H9 (cell line): ENCODE measurements around the gene TMEM79. TPM values are rescaled to one million over a fixed set of nuclear protein-coding genes. Genes with fewer than 3 reads are reported as not detected.
A peak's percentile ranks its signal among the peaks of the same experiment; 100 is the strongest.

Experiments used
- DNase-seq: peaks from one replicate; pipeline ENCODE4 v3.0.0-alpha.2; 2017
- H2AFZ ChIP-seq: one replicate; pipeline ENCODE4 v1.6.1; 2013; ENCODE audit warnings: mild to moderate bottlenecking, low read length, control low read depth, moderate library complexity
- H2AK5ac ChIP-seq: 2 replicates; pipeline ENCODE4 v1.6.1; 2013; ENCODE audit warnings: low read length, control low read depth, mixed read lengths; ENCODE audit not compliant: insufficient read length
- H2BK120ac ChIP-seq: one replicate; pipeline ENCODE4 v1.6.1; 2013; ENCODE audit warnings: low read depth, mild to moderate bottlenecking, low read length, control low read depth, inconsistent platforms; ENCODE audit not compliant: poor library complexity, severe bottlenecking
- H2BK12ac ChIP-seq: 2 replicates; pipeline ENCODE4 v1.6.1; 2013; ENCODE audit warnings: low read length, control low read depth, mixed read lengths, low read depth; ENCODE audit not compliant: insufficient read length
- H2BK15ac ChIP-seq: 2 replicates; pipeline ENCODE4 v1.6.1; 2013; ENCODE audit warnings: low read depth, low read length, control low read depth
- H2BK20ac ChIP-seq: one replicate; pipeline ENCODE4 v1.6.1; 2013; ENCODE audit warnings: low read depth, mild to moderate bottlenecking, low read length, control low read depth, inconsistent platforms; ENCODE audit not compliant: poor library complexity, severe bottlenecking
- H2BK5ac ChIP-seq: 2 replicates; pipeline ENCODE4 v1.6.1; 2013; ENCODE audit warnings: low read length, control low read depth, mixed read lengths; ENCODE audit not compliant: insufficient read length
- H3K14ac ChIP-seq: 2 replicates; pipeline ENCODE4 v1.6.1; 2013; ENCODE audit warnings: low read length, control low read depth; ENCODE audit not compliant: insufficient read depth
- H3K18ac ChIP-seq: 2 replicates; pipeline ENCODE4 v1.6.1; 2013; ENCODE audit warnings: low read depth, mild to moderate bottlenecking, mixed read lengths, low read length, control low read depth; ENCODE audit not compliant: insufficient read length
- H3K23ac ChIP-seq: 2 replicates; pipeline ENCODE4 v1.6.1; 2013; ENCODE audit warnings: low read length, control low read depth, mixed read lengths, low read depth; ENCODE audit not compliant: insufficient read length
- H3K23me2 ChIP-seq: 2 replicates; pipeline ENCODE4 v1.6.1; 2013; ENCODE audit warnings: low read depth, mild to moderate bottlenecking, mixed read lengths, low read length, control low read depth; ENCODE audit not compliant: insufficient read length, poor library complexity, severe bottlenecking
- H3K27ac ChIP-seq: 2 replicates; pipeline ENCODE4 v1.5.1; 2013; ENCODE audit warnings: low read length, control low read depth, mixed read lengths, low read depth; ENCODE audit not compliant: insufficient read length
- H3K27me3 ChIP-seq: 2 replicates; pipeline ENCODE4 v1.6.1; 2013; ENCODE audit warnings: low read length, control low read depth, inconsistent platforms; ENCODE audit not compliant: insufficient read depth
- H3K4ac ChIP-seq: 2 replicates; pipeline ENCODE4 v1.6.1; 2013; ENCODE audit warnings: low read depth, mild to moderate bottlenecking, control low read depth, inconsistent platforms, low read length, moderate library complexity
- H3K4me1 ChIP-seq: 2 replicates; pipeline ENCODE4 v1.6.1; 2013; ENCODE audit warnings: low read length, control low read depth, inconsistent platforms; ENCODE audit not compliant: insufficient read depth
- H3K4me2 ChIP-seq: 2 replicates; pipeline ENCODE4 v1.6.1; 2013; ENCODE audit warnings: low read length, control low read depth, mixed read lengths; ENCODE audit not compliant: insufficient read length, insufficient read depth
- H3K56ac ChIP-seq: 2 replicates; pipeline ENCODE4 v1.6.1; 2013; ENCODE audit warnings: low read depth, mild to moderate bottlenecking, mixed read lengths, low read length, control low read depth; ENCODE audit not compliant: insufficient read length
- H3K79me1 ChIP-seq: 2 replicates; pipeline ENCODE4 v1.6.1; 2013; ENCODE audit warnings: low read depth, mild to moderate bottlenecking, moderate library complexity, low read length, control low read depth, inconsistent platforms; ENCODE audit not compliant: insufficient read depth, poor library complexity, severe bottlenecking
- H3K79me2 ChIP-seq: 2 replicates; pipeline ENCODE4 v1.6.1; 2013; ENCODE audit warnings: low read length, control low read depth, inconsistent platforms; ENCODE audit not compliant: insufficient read depth
- H3K9ac ChIP-seq: 2 replicates; pipeline ENCODE4 v1.6.1; 2013; ENCODE audit warnings: low read length, control low read depth, mixed read lengths; ENCODE audit not compliant: insufficient read length; ENCODE audit errors: extremely low read depth
- H3K9me3 ChIP-seq: one replicate; pipeline ENCODE4 v1.6.1; 2013; ENCODE audit warnings: low read depth, low read length, inconsistent platforms; ENCODE audit not compliant: control insufficient read depth
- H3T11ph ChIP-seq: one replicate; pipeline ENCODE4 v1.6.1; 2013; ENCODE audit warnings: mild to moderate bottlenecking, low read length, control low read depth, inconsistent platforms
- H4K20me1 ChIP-seq: one replicate; pipeline ENCODE4 v1.6.1; 2013; ENCODE audit not compliant: control insufficient read depth, insufficient read length, insufficient read depth
- H4K5ac ChIP-seq: 2 replicates; pipeline ENCODE4 v1.6.1; 2013; ENCODE audit warnings: low read depth, mild to moderate bottlenecking, mixed read lengths, low read length, control low read depth; ENCODE audit not compliant: insufficient read length
- H4K8ac ChIP-seq: replicated peaks from 2 replicates; pipeline ENCODE4 v1.6.1; 2013; ENCODE audit warnings: low read length, control low read depth, mixed read lengths, low read depth; ENCODE audit not compliant: insufficient read length
- H4K91ac ChIP-seq: 2 replicates; pipeline ENCODE4 v1.6.1; 2013; ENCODE audit warnings: low read depth, mild to moderate bottlenecking, moderate library complexity, mixed read lengths, low read length, control low read depth; ENCODE audit not compliant: insufficient read length
- H3K27ac Mint-ChIP-seq, 3 experiments: 2 replicates in 2 of 3; 3 replicates in 1 of 3; pipeline ENCODE4 v1.8.0; 2020 to 2021; ENCODE audit warnings: mixed read lengths in 3 of 3, mild to moderate bottlenecking in 1 of 3, moderate library complexity in 1 of 3
- H3K27me3 Mint-ChIP-seq: 2 replicates; pipeline ENCODE4 v1.8.0; 2021; ENCODE audit warnings: low read depth, mild to moderate bottlenecking, moderate library complexity, mixed read lengths
- H3K36me3 Mint-ChIP-seq, 3 experiments: 2 replicates in 2 of 3; 3 replicates in 1 of 3; pipeline ENCODE4 v1.8.0; 2020 to 2021; ENCODE audit warnings: low read depth in 3 of 3, mixed read lengths in 3 of 3; ENCODE audit not compliant: insufficient read depth in 1 of 3
- H3K4me1 Mint-ChIP-seq, 2 experiments: 2 replicates each; pipeline ENCODE4 v1.8.0; 2020; ENCODE audit warnings: mixed read lengths in 2 of 2
- H3K4me3 Mint-ChIP-seq, 2 experiments: 2 replicates in 1 of 2; 3 replicates in 1 of 2; pipeline ENCODE4 v1.8.0; 2020 to 2021; ENCODE audit warnings: mild to moderate bottlenecking in 2 of 2, mixed read lengths in 2 of 2, moderate library complexity in 1 of 2
- H3K9me3 Mint-ChIP-seq, 2 experiments: 2 replicates in 1 of 2; 3 replicates in 1 of 2; pipeline ENCODE4 v1.8.0; 2020; ENCODE audit warnings: mild to moderate bottlenecking in 2 of 2, mixed read lengths in 2 of 2, moderate library complexity in 1 of 2
- CTCF ChIP-seq: fragments of 200-600 bp; sonication (generic); conservative IDR thresholded peaks from 3 replicates; pipeline ENCODE4 v1.8.0; 2021; ENCODE audit warnings: antibody characterized with exemption, mild to moderate bottlenecking
- WGBS: extraction: QIAGEN DNeasy Blood & Tissue Kit; methylation state at CpG from one replicate; pipeline ENCODE4 v1.1.7; 2013; ENCODE audit warnings: missing lambda C conversion rate, low lambda C conversion rate, mixed read lengths; ENCODE audit not compliant: insufficient read length; ENCODE audit errors: extremely low coverage; 5-methylcytosine and 5-hydroxymethylcytosine counted together
- long read RNA-seq: library from polyadenylated mRNA; unstranded; transcript quantifications from one replicate; pipeline ENCODE4 v2.0.0, GENCODE V29; 2020
- total RNA-seq: library from RNA; stranded (reverse); gene quantifications from 2 replicates; pipeline ENCODE4 v1.2.1, GENCODE V29; 2021

Gene TMEM79
- total RNA-seq = 2.1 and 2.6 TPM in 2 replicates
- long read RNA-seq, transcript TMEM79-201 (4 exons, 2,191 nt) = major isoform, 10 of 17 reads
- long read RNA-seq, partial matches to known transcripts = 2 of 17 reads
- long read RNA-seq, other reads (novel, unspliced or antisense) = 3 of 17 reads

GRCh38 chr1:156284112-156284511 lies at the start of gene TMEM79:
TMEM79 (plus strand) TSS chr1:156284325; CDS start chr1:156285227, 902 bp downstream.
- Histone ChIP-seq H3K79me2 (peaks cover 22% of the 10 kb centered on the region), H3K23ac (no peak within 1 kb of the TSS), H3K4ac (no peak within 1 kb of the TSS; the same call in 1 of the 2 replicates), H3K79me1 (peaks cover 2% of the 10 kb centered on the region), H3K23me2 (peaks cover 12% of the 10 kb centered on the region), H3K18ac (no peak within 1 kb of the TSS), H2BK12ac (no peak within 1 kb of the TSS), H3T11ph (no peak within 1 kb of the TSS), H2AFZ (no peak within 1 kb of the TSS), H2BK15ac (no peak within 1 kb of the TSS), H2AK5ac (no peak within 1 kb of the TSS), H2BK5ac (no peak within 1 kb of the TSS), H3K27me3 (no peaks in the 10 kb centered on the region), H4K8ac (no peak within 1 kb of the TSS), H3K9ac (peak within 1 kb of the TSS; percentile 90), H3K56ac (no peak within 1 kb of the TSS), H3K4me2 (peak within 1 kb of the TSS; percentile 93), H3K14ac (no peak within 1 kb of the TSS; the same call in 1 of the 2 replicates), H2BK120ac (no peak within 1 kb of the TSS), H3K9me3 (no peaks in the 10 kb centered on the region), H2BK20ac (no peak within 1 kb of the TSS), H3K4me1 (no peaks in the 10 kb centered on the region), H3K27ac (no peak within 1 kb of the TSS), H4K91ac (no peak within 1 kb of the TSS), H4K20me1 (no peaks in the 10 kb centered on the region), H4K5ac (peak within 1 kb of the TSS; percentile 31)
- H3K9me3 Mint-ChIP-seq = no peaks in the 10 kb centered on the region
- H3K4me1 Mint-ChIP-seq = peaks cover 24 to 29% of the 10 kb centered on the region in 2 experiments
- peaks cover 0 to 12% (median 3%) of the 10 kb centered on the region in 3 experiments; a peak in 3 of 7 replicates for H3K36me3 Mint-ChIP-seq
- DNase-seq = no peak
- no peak for TF ChIP-seq CTCF
- H3K27me3 Mint-ChIP-seq = no peaks in the 10 kb centered on the region; the same call in 1 of the 2 replicates
- peak within 1 kb of the TSS; percentile 97 to 98 for H3K4me3 Mint-ChIP-seq
- WGBS = no CpG with 5 or more reads among the region's 7 CpGs
- H3K27ac Mint-ChIP-seq = peak within 1 kb of the TSS; percentile 90 to 98 (median 92)
